Testis (tissue), 3 donors: ENCODE data around the gene HSPB2. TPM values are rescaled to one million over a fixed set of nuclear protein-coding genes. Genes with fewer than 3 reads are reported as not detected.
A peak's percentile ranks its signal among the peaks of the same experiment; 100 is the strongest.

Experiments
- DNase-seq: peaks from one replicate; pipeline ENCODE4 v3.0.0-alpha.2; 2019
- H3K27ac ChIP-seq, 2 donors: fragments of 200-600 bp; sonication (generic); one replicate each; pipeline ENCODE4 v1.5.1; 2019
- H3K27me3 ChIP-seq: fragments of 200-600 bp; sonication (generic); one replicate; pipeline ENCODE4 v1.5.1; 2019
- H3K36me3 ChIP-seq: fragments of 200-600 bp; sonication (generic); one replicate; pipeline ENCODE4 v1.5.1; 2017; ENCODE audit warnings: low read depth; ENCODE audit errors: missing control alignments
- H3K4me1 ChIP-seq: fragments of 200-600 bp; sonication (generic); one replicate; pipeline ENCODE4 v1.5.1; 2019
- H3K4me3 ChIP-seq, 2 donors: fragments of 200-600 bp; sonication (generic); one replicate each; pipeline ENCODE4 v1.5.1; 2017 to 2019
- H3K9me3 ChIP-seq: fragments of 200-600 bp; sonication (generic); one replicate; pipeline ENCODE4 v1.5.1; 2017
- CTCF ChIP-seq, 3 experiments: fragments of 450-650 bp in 2 of 3; fragments of 200-600 bp in 1 of 3; sonication (generic) in 1 of 3; IDR thresholded peaks; one replicate each; pipeline ENCODE4 v1.5.1; 2016 to 2019; ENCODE audit warnings: antibody characterized with exemption in 3 of 3, mild to moderate bottlenecking in 2 of 3, moderate library complexity in 1 of 3
- POLR2A ChIP-seq: fragments of 450-650 bp; IDR thresholded peaks from one replicate; pipeline ENCODE4 v1.6.1; 2017; ENCODE audit warnings: antibody characterized with exemption, mild to moderate bottlenecking, moderate library complexity
- WGBS, 2 donors: methylation state at CpG; one replicate each; pipeline ENCODE4 v1.1.5; 2018; 5-methylcytosine and 5-hydroxymethylcytosine counted together
- intact Hi-C: fragments of 100-400 bp; cut with DNase I; formaldehyde crosslinking; loops from one replicate; pipeline ENCODE4 v1.15.1; 2023; ENCODE audit warnings: low total_unique reads
- polyA plus RNA-seq: library from polyadenylated mRNA; stranded (reverse); fragments of 350-450 nt; fragmentation: Illumina TruSeq; extraction: RNeasy Lipid Tissue Mini Kit (QIAGEN cat#74804); gene quantifications from one replicate; pipeline ENCODE4 v1.2.3, GENCODE V29; 2014; ENCODE audit warnings: low read depth, low replicate concordance; ENCODE audit not compliant: insufficient read depth
- total RNA-seq, 2 donors: library from RNA; depleted of rRNA; stranded (reverse); fragments of >200 nt; gene quantifications; one replicate each; pipeline ENCODE4 v1.2.3, GENCODE V29; 2016

HSPB2 gene
- total and polyA plus RNA-seq, 3 donors from 2014 or later = 6.0 TPM; not detected in 2

DNA sequence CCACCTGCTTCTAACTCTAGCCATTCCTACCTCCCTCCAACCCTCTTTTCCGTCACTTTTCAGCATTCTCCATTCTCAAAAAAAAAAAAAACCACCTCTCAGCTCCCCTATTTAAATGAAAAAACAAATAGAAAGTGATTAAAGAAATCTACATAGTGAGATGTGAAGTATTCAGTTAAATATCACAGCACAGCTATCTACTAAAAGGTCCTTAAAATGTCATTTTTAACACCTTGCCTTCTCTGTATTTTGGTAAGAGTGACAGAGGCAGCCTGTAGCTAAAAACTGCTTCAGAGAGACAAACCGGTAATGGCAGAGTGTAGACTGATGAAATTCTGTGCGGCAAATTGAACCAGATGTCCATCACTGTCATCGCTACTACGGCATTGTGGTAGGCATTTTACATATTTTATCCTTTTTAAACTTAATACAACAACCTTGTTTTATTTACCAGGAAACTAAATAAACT lies 40.8 kb upstream of the HSPB2 start:
- no peaks in the 10 kb centered on the region for H3K27me3 ChIP-seq
- H3K4me3 ChIP-seq = peak overlapping the region; percentile 94 to 97
- peaks cover 7% of the 10 kb centered on the region for H3K4me1 ChIP-seq
- H3K27ac ChIP-seq = peak overlapping the region; percentile 90 to 92
- WGBS, 2 donors = 46 to 55% methylated on average over 5 of the region's 5 CpGs
- no peak for DNase-seq
- no peaks in the 10 kb centered on the region for H3K9me3 ChIP-seq
- intact Hi-C loops = no loop called here
- no peaks in the 10 kb centered on the region for H3K36me3 ChIP-seq
- no peak for TF ChIP-seq CTCF (IDR thresholded peaks at IDR 0.05)
- TF ChIP-seq POLR2A = no peak

- 0 to 1% methylated on average over 13 of the region's 13 CpGs for WGBS, 2 donors
- no peaks in the 10 kb centered on the region for H3K9me3 ChIP-seq
- no peaks in the 10 kb centered on the region for H3K36me3 ChIP-seq
- TF ChIP-seq POLR2A (no peak), CTCF (IDR thresholded peaks at IDR 0.05) (no peak)
- H3K27me3 ChIP-seq = no peaks in the 10 kb centered on the region
- H3K27ac ChIP-seq = peak overlapping the region; percentile 96 to 98
- H3K4me3 ChIP-seq = peak overlapping the region; percentile 73 to 77
- DNase-seq = no peak
- H3K4me1 ChIP-seq = peaks cover 4% of the 10 kb centered on the region
- intact Hi-C loops = no loop called here
Measured at GRCh38 chr11:111878385-111878848, 34.1 kb upstream of the HSPB2 start.

GRCh38 chr11:111878849-111879636 lies 33.5 kb upstream of the HSPB2 start, which contains the start of the genes CFAP68 and FDXACB1:
TSS of gene CFAP68 (plus strand) at chr11:111879541. CDS start at chr11:111879561, 20 bp downstream.
TSS of gene FDXACB1 (minus strand) at chr11:111879165. CDS start at chr11:111879132, 33 bp downstream.
- Histone ChIP-seq H3K27me3 (no peaks in the 10 kb centered on the region), H3K4me3 (peak within 1 kb of the TSS; percentile 73 to 77), H3K9me3 (no peaks in the 10 kb centered on the region), H3K36me3 (no peaks in the 10 kb centered on the region), H3K4me1 (peaks cover 4% of the 10 kb centered on the region), H3K27ac (peak within 1 kb of the TSS; percentile 96 to 98)
- TF ChIP-seq CTCF (IDR thresholded peaks at IDR 0.05) (peak; percentile 94 to 100 (median 99)), POLR2A (no peak)
- peak; percentile 99 for DNase-seq
- intact Hi-C loops = no loop called here
- 0 to 1% methylated on average over 29 to 55 of the region's 55 CpGs for WGBS, 2 donors

GRCh38 chr11:111879637-111879960 lies 32.9 kb upstream of the HSPB2 start:
- peak overlapping the region; percentile 73 to 77 for H3K4me3 ChIP-seq
- peak overlapping the region; percentile 96 to 98 for H3K27ac ChIP-seq
- no peaks in the 10 kb centered on the region for H3K9me3 ChIP-seq
- 21 to 23% methylated on average over 6 of the region's 6 CpGs for WGBS, 2 donors
- peaks cover 4% of the 10 kb centered on the region for H3K4me1 ChIP-seq
- no peaks in the 10 kb centered on the region for H3K36me3 ChIP-seq
- intact Hi-C loops = no loop called here
- no peak for DNase-seq
- H3K27me3 ChIP-seq = no peaks in the 10 kb centered on the region
- TF ChIP-seq POLR2A (no peak), CTCF (IDR thresholded peaks at IDR 0.05) (no peak)
